ENCODE data around the gene PPTC7. TPM values are rescaled to one million over a fixed set of nuclear protein-coding genes. Genes with fewer than 3 reads are reported as not detected.

Gene PPTC7
- total and polyA plus RNA-seq, 10 of the 15 experiments (the other 5 are each of a cell fraction or from before 2014, with no cell fraction given), result 4.0 to 69.6 (median 12.3) TPM

GRCh38 chr12:110565894-110566871, 16.9 kb downstream of the PPTC7 start:
- BruUV-seq (replicated peaks), result no TSS peak
- H3K27me3 ChIP-seq (replicated peaks in 1 of 2; ENCODE audit: control insufficient read depth in 2 of 2, insufficient read depth in 2 of 2, low read length in 1 of 2), result no peaks in the 10 kb centered on the region
- H2AFZ ChIP-seq (ENCODE audit: control insufficient read depth, low read depth, low read length), result no peak overlapping the region
- in situ Hi-C loops (cut with MboI), result no loop called here
- WGBS (ENCODE audit: insufficient coverage, insufficient replicate concordance, low lambda C conversion rate, missing lambda C conversion rate), result 97% methylated on average over 8 of the region's 8 CpGs
- ChIA-PET RAD21 (ENCODE audit: unreplicated experiment) (interaction anchor here (1.1 to 2.6 kb wide), 6 partner anchors 10 to 53 kb away, joined by 3 to 15 read pairs (median 6); no protein-coding TSS in a partner anchor), CTCF (interaction anchor here (0.8 to 1.8 kb wide), 6 partner anchors 10 to 34 kb away, joined by 3 to 6 read pairs (median 6); no protein-coding TSS in a partner anchor), SMC1A (ENCODE audit: uncharacterized antibody, unreplicated experiment) (interaction anchor here (0.7 to 10.8 kb wide), 14 partner anchors 9 to 161 kb away, joined by 3 to 187 read pairs (median 4); no protein-coding TSS in a partner anchor), POLR2A (interaction anchor here (0.6 to 2.7 kb wide), 10 partner anchors 8 to 1011 kb away, joined by 3 to 16 read pairs (median 5); no protein-coding TSS in a partner anchor)
- FAIRE-seq (no peak), DNase-seq (ENCODE audit: low read depth, low spot score) (no peak), ATAC-seq (peak; percentile 8; the same call in 2 of the 3 replicates)
- H4K20me1 ChIP-seq (ENCODE audit: control insufficient read depth, insufficient read depth), result 0 out of 2 replicates have a peak, but pooled peaks cover 8% of the 10 kb centered on the region
- H3K4me3 ChIP-seq, result no peak overlapping the region
- H3K4me2 ChIP-seq (ENCODE audit: control insufficient read depth, insufficient read depth), result no peak overlapping the region
- H3K79me2 ChIP-seq (ENCODE audit: control insufficient read depth, insufficient read depth, low read length), result peaks cover 83% of the 10 kb centered on the region
- intact Hi-C loops (cut with micrococcal nuclease; ENCODE audit: unreplicated experiment), result no loop called here
- peaks cover 20% of the 10 kb centered on the region; the same call in 1 of the 2 replicates for H3K4me1 ChIP-seq (ENCODE audit: control insufficient read depth, insufficient read depth, low read length)
- TF ChIP-seq IRF4 (IDR thresholded peaks at IDR 0.05; ENCODE audit: low read depth, low read length), result no peak
- TF ChIP-seq, protein P1, sequence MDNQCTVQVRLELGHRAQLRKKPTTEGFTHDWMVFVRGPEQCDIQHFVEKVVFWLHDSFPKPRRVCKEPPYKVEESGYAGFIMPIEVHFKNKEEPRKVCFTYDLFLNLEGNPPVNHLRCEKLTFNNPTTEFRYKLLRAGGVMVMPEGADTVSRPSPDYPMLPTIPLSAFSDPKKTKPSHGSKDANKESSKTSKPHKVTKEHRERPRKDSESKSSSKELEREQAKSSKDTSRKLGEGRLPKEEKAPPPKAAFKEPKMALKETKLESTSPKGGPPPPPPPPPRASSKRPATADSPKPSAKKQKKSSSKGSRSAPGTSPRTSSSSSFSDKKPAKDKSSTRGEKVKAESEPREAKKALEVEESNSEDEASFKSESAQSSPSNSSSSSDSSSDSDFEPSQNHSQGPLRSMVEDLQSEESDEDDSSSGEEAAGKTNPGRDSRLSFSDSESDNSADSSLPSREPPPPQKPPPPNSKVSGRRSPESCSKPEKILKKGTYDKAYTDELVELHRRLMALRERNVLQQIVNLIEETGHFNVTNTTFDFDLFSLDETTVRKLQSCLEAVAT (IDR thresholded peaks at IDR 0.05), result no peak
- TF ChIP-seq RBBP5 (conservative IDR thresholded peaks at IDR 0.05), result no peak
- TF ChIP-seq YY1 (IDR thresholded peaks at IDR 0.05; ENCODE audit: low read depth, low read length), result no peak
- TF ChIP-seq STAT3 (IDR thresholded peaks at IDR 0.05; ENCODE audit: low read depth, low read length), result no peak
- H3K36me3 ChIP-seq (ENCODE audit: control insufficient read depth in 2 of 2, insufficient read depth in 2 of 2, low read length in 1 of 2), result peaks cover 0 to 3% of the 10 kb centered on the region in 2 experiments; a peak in 2 of 4 replicates
- peak overlapping the region; percentile 4; the same call in 1 of the 2 replicates for H3K27ac ChIP-seq (ENCODE audit: control insufficient read depth, insufficient read depth)
- H3K9ac ChIP-seq (ENCODE audit: control insufficient read depth, insufficient read depth, low read length), result no peak overlapping the region
- no peaks in the 10 kb centered on the region; the same call in 1 of the 3 replicates for H3K9me3 ChIP-seq (replicated peaks; ENCODE audit: control insufficient read depth, insufficient read depth, low read length)

All from GM12878 (cell line).